Measurements from ENCODE around the gene ANKRD7.

Gene ANKRD7

DNA sequence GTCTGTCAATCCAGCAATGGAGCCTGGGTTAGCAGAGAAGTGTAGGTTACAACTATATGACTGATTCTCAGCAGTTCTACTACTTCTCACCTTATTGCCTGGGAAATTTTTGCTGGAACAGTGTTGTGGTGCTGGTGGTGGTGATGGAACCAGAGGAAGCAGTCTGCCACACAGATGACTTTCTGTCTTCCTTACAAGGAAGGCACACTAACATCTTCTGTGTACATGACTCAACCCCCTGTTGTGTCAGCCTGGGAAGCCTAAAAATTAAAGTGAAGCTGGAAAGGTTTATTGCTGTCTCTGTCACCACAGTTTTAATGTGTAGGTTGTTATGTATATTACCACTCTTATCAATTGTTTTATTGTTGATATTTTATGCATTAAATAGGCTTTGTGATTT is 40.3 kb downstream of the ANKRD7 start:
- no peak for DNase-seq
- Histone ChIP-seq H2BK15ac (ENCODE audit: low read depth, poor library complexity, severe bottlenecking) (no peak overlapping the region), H3K4me2 (ENCODE audit: low read length, poor library complexity, severe bottlenecking) (no peak overlapping the region), H4K91ac (ENCODE audit: low read length) (no peak overlapping the region), H3K79me1 (replicated peaks; ENCODE audit: low read length, poor library complexity, severe bottlenecking) (no peaks in the 10 kb centered on the region), H2BK120ac (ENCODE audit: low read depth, low read length) (no peak overlapping the region), H2AK5ac (ENCODE audit: low read length, severe bottlenecking) (no peak overlapping the region), H4K8ac (ENCODE audit: low read length) (no peak overlapping the region), H3K14ac (ENCODE audit: low read length in 2 of 2) (no peak overlapping the region), H3K27me3 (ENCODE audit: control insufficient read depth in 1 of 2, insufficient read depth in 1 of 2, low read length in 2 of 2) (no peaks in the 10 kb centered on the region), H3K4me3 (ENCODE audit: insufficient read depth in 1 of 2, low read depth in 1 of 2, low read length in 2 of 2) (no peak overlapping the region), H3K27ac (ENCODE audit: low read length, poor library complexity, severe bottlenecking) (no peak overlapping the region), H2BK5ac (ENCODE audit: low read depth, low read length, poor library complexity, severe bottlenecking) (no peak overlapping the region), H3K9ac (ENCODE audit: low read length) (no peak overlapping the region), H3K23ac (ENCODE audit: low read length in 2 of 2) (no peak overlapping the region), H3K36me3 (ENCODE audit: control insufficient read depth in 1 of 2, insufficient read depth in 2 of 2, low read depth in 1 of 2, low read length in 2 of 2) (no peaks in the 10 kb centered on the region), H3K4ac (ENCODE audit: low read depth in 1 of 2, low read length in 2 of 2) (no peak overlapping the region), H2AFZ (ENCODE audit: low read depth, low read length) (no peak overlapping the region), H3K18ac (ENCODE audit: low read depth in 1 of 2, low read length in 2 of 2) (no peak overlapping the region), H3K9me3 (ENCODE audit: control insufficient read depth, low read length) (no peaks in the 10 kb centered on the region), H2BK12ac (ENCODE audit: low read length in 2 of 2) (no peak overlapping the region), H3K4me1 (ENCODE audit: control insufficient read depth, insufficient read depth, low read depth, low read length) (no peaks in the 10 kb centered on the region)

DNA sequence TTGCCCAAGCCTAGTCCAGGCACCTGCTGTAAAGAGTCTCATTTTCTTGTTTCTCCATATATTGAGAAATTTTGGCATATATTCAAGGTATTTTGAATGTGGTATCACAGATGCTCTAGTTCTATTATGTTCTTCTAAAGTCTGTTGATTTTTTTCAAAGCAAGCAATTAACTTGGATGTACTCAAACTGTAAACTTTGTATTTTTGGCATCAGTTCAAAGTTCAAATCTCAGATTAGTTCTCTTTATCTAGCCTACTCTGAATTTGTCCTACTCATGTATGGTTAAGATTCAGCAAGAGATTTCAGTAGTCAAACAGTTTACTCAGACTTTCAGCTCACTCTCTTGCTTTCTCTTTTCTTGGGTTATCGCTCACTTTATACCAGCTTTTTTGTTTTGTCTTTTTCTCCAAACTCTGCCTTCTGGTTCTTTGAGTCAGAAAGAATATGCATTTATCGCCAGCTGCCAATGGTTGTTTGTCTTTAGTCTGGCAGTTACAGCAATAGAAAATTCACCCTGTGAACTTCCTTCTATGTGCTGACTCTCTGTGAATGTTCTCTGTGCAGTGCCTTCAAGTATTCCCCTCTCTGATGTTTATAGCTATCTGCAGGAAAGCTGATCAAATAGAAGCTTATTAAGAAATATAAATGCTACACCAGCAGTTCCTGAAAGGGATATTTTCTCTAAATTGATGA is 56.0 kb downstream of the ANKRD7 start:
- no peak overlapping the region for H3K14ac ChIP-seq (ENCODE audit: low read length in 2 of 2)
- no peaks in the 10 kb centered on the region for H3K4me1 ChIP-seq (ENCODE audit: control insufficient read depth, insufficient read depth, low read depth, low read length)
- H3K23ac ChIP-seq (ENCODE audit: low read length in 2 of 2) = no peak overlapping the region
- no peak overlapping the region for H4K91ac ChIP-seq (ENCODE audit: low read length)
- no peak overlapping the region for H2BK5ac ChIP-seq (ENCODE audit: low read depth, low read length, poor library complexity, severe bottlenecking)
- no peak overlapping the region for H3K18ac ChIP-seq (ENCODE audit: low read depth in 1 of 2, low read length in 2 of 2)
- H2BK12ac ChIP-seq (ENCODE audit: low read length in 2 of 2) = no peak overlapping the region
- H3K4me2 ChIP-seq (ENCODE audit: low read length, poor library complexity, severe bottlenecking) = no peak overlapping the region
- H3K9me3 ChIP-seq (ENCODE audit: control insufficient read depth, low read length) = no peaks in the 10 kb centered on the region
- H3K79me1 ChIP-seq (replicated peaks; ENCODE audit: low read length, poor library complexity, severe bottlenecking) = no peaks in the 10 kb centered on the region
- no peak overlapping the region for H3K4ac ChIP-seq (ENCODE audit: low read depth in 1 of 2, low read length in 2 of 2)
- H3K36me3 ChIP-seq (ENCODE audit: control insufficient read depth in 1 of 2, insufficient read depth in 2 of 2, low read depth in 1 of 2, low read length in 2 of 2) = no peaks in the 10 kb centered on the region
- H3K27ac ChIP-seq (ENCODE audit: low read length, poor library complexity, severe bottlenecking) = no peak overlapping the region
- no peak overlapping the region for H2AFZ ChIP-seq (ENCODE audit: low read depth, low read length)
- no peaks in the 10 kb centered on the region for H3K27me3 ChIP-seq (ENCODE audit: control insufficient read depth in 1 of 2, insufficient read depth in 1 of 2, low read length in 2 of 2)
- H3K9ac ChIP-seq (ENCODE audit: low read length) = no peak overlapping the region
- H3K4me3 ChIP-seq (ENCODE audit: insufficient read depth in 1 of 2, low read depth in 1 of 2, low read length in 2 of 2) = no peak overlapping the region
- no peak overlapping the region for H4K8ac ChIP-seq (ENCODE audit: low read length)
- no peak overlapping the region for H2AK5ac ChIP-seq (ENCODE audit: low read length, severe bottlenecking)
- H2BK15ac ChIP-seq (ENCODE audit: low read depth, poor library complexity, severe bottlenecking) = no peak overlapping the region
- DNase-seq = peak; percentile 6
- 100% methylated on average over 2 of the region's 2 CpGs for WGBS
- no peak overlapping the region for H2BK120ac ChIP-seq (ENCODE audit: low read depth, low read length)

DNA sequence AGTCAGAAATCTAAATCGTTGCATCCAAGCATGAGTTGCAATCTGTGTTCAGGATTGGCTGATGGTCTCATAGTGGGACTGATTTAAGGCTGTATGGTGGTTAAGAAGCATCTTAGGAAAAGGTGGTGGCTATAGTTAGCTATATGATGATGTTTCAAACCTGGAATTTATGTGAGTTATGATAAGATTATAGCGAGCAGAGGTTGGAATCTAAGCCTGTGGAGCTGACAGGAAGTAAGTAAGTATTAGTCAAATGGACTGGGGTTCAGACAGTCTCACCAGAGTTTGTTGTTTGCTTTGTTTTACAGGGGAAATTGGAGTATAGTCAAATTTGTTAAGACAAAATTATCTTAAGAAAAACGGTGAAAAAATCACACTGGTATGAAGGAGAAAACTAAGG is 56.7 kb downstream of the ANKRD7 start:
- Histone ChIP-seq H3K4me1 (ENCODE audit: control insufficient read depth, insufficient read depth, low read depth, low read length) (no peaks in the 10 kb centered on the region), H3K36me3 (ENCODE audit: control insufficient read depth in 1 of 2, insufficient read depth in 2 of 2, low read depth in 1 of 2, low read length in 2 of 2) (no peaks in the 10 kb centered on the region), H2BK15ac (ENCODE audit: low read depth, poor library complexity, severe bottlenecking) (no peak overlapping the region), H4K91ac (ENCODE audit: low read length) (no peak overlapping the region), H3K27me3 (ENCODE audit: control insufficient read depth in 1 of 2, insufficient read depth in 1 of 2, low read length in 2 of 2) (no peaks in the 10 kb centered on the region), H2BK5ac (ENCODE audit: low read depth, low read length, poor library complexity, severe bottlenecking) (no peak overlapping the region), H2AK5ac (ENCODE audit: low read length, severe bottlenecking) (no peak overlapping the region), H2AFZ (ENCODE audit: low read depth, low read length) (no peak overlapping the region), H3K27ac (ENCODE audit: low read length, poor library complexity, severe bottlenecking) (no peak overlapping the region), H3K14ac (ENCODE audit: low read length in 2 of 2) (no peak overlapping the region), H4K8ac (ENCODE audit: low read length) (no peak overlapping the region), H2BK12ac (ENCODE audit: low read length in 2 of 2) (no peak overlapping the region), H2BK120ac (ENCODE audit: low read depth, low read length) (no peak overlapping the region), H3K23ac (ENCODE audit: low read length in 2 of 2) (no peak overlapping the region), H3K18ac (ENCODE audit: low read depth in 1 of 2, low read length in 2 of 2) (no peak overlapping the region), H3K9ac (ENCODE audit: low read length) (no peak overlapping the region), H3K4ac (ENCODE audit: low read depth in 1 of 2, low read length in 2 of 2) (no peak overlapping the region), H3K9me3 (ENCODE audit: control insufficient read depth, low read length) (no peaks in the 10 kb centered on the region), H3K79me1 (replicated peaks; ENCODE audit: low read length, poor library complexity, severe bottlenecking) (no peaks in the 10 kb centered on the region), H3K4me2 (ENCODE audit: low read length, poor library complexity, severe bottlenecking) (no peak overlapping the region), H3K4me3 (ENCODE audit: insufficient read depth in 1 of 2, low read depth in 1 of 2, low read length in 2 of 2) (no peak overlapping the region)
- WGBS = 72% methylated on average over 3 of the region's 3 CpGs
- DNase-seq = no peak

DNA sequence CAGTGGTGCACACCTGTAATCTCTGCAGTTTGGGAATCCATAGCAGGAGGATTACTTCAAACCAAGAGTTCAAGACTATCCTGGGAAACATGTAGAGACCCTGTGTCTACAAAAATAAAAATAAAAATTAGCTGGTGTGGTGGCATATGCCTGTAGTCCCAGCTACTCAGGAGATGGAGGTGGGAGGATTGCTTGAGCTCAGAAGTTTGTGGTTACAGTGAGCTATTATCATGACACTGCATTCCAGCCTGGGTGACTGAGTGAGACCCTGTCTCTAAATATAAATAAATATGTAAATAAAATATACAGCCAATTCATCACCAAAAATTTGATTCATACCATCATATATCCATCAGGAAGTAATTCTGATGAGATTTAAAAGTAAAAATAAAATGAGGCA is 60.9 kb downstream of the ANKRD7 start:
- H3K9ac ChIP-seq (ENCODE audit: low read length) = no peak overlapping the region
- no peak overlapping the region for H3K14ac ChIP-seq (ENCODE audit: low read length in 2 of 2)
- no peaks in the 10 kb centered on the region for H3K79me1 ChIP-seq (replicated peaks; ENCODE audit: low read length, poor library complexity, severe bottlenecking)
- no peak overlapping the region for H4K91ac ChIP-seq (ENCODE audit: low read length)
- no peak overlapping the region for H2BK15ac ChIP-seq (ENCODE audit: low read depth, poor library complexity, severe bottlenecking)
- H3K27ac ChIP-seq (ENCODE audit: low read length, poor library complexity, severe bottlenecking) = no peak overlapping the region
- H2AK5ac ChIP-seq (ENCODE audit: low read length, severe bottlenecking) = no peak overlapping the region
- H3K4me3 ChIP-seq (ENCODE audit: insufficient read depth in 1 of 2, low read depth in 1 of 2, low read length in 2 of 2) = no peak overlapping the region
- H3K23ac ChIP-seq (ENCODE audit: low read length in 2 of 2) = no peak overlapping the region
- H3K4me1 ChIP-seq (ENCODE audit: control insufficient read depth, insufficient read depth, low read depth, low read length) = no peaks in the 10 kb centered on the region
- H4K8ac ChIP-seq (ENCODE audit: low read length) = no peak overlapping the region
- H3K4ac ChIP-seq (ENCODE audit: low read depth in 1 of 2, low read length in 2 of 2) = no peak overlapping the region
- H3K4me2 ChIP-seq (ENCODE audit: low read length, poor library complexity, severe bottlenecking) = no peak overlapping the region
- no peaks in the 10 kb centered on the region for H3K27me3 ChIP-seq (ENCODE audit: control insufficient read depth in 1 of 2, insufficient read depth in 1 of 2, low read length in 2 of 2)
- no peak overlapping the region for H2BK12ac ChIP-seq (ENCODE audit: low read length in 2 of 2)
- H3K36me3 ChIP-seq (ENCODE audit: control insufficient read depth in 1 of 2, insufficient read depth in 2 of 2, low read depth in 1 of 2, low read length in 2 of 2) = no peaks in the 10 kb centered on the region
- H2AFZ ChIP-seq (ENCODE audit: low read depth, low read length) = no peak overlapping the region
- H3K9me3 ChIP-seq (ENCODE audit: control insufficient read depth, low read length) = no peaks in the 10 kb centered on the region
- no peak for DNase-seq
- H2BK5ac ChIP-seq (ENCODE audit: low read depth, low read length, poor library complexity, severe bottlenecking) = no peak overlapping the region
- no peak overlapping the region for H2BK120ac ChIP-seq (ENCODE audit: low read depth, low read length)
- H3K18ac ChIP-seq (ENCODE audit: low read depth in 1 of 2, low read length in 2 of 2) = no peak overlapping the region
